ENCODE results near the gene NCBP2L.
A peak's percentile ranks its signal among the peaks of the same experiment; 100 is the strongest.

Gene NCBP2L

GRCh38 chrX:107818900-107819521, 41.5 kb downstream of the NCBP2L start:
- no peak for DNase-seq

- DNase-seq: no peak
Observed at GRCh38 chrX:107823042-107823441, 45.5 kb downstream of the NCBP2L start.

- DNase-seq: no peak
Observed at GRCh38 chrX:107823456-107823855, 45.9 kb downstream of the NCBP2L start.

GRCh38 chrX:107825698-107826237, 48.2 kb downstream of the NCBP2L start, which contains the start of gene MID2:
MID2 (plus strand) TSS chrX:107825866; CDS start chrX:107826427, 561 bp downstream.
- peak; percentile 65 for DNase-seq

GRCh38 chrX:107826238-107827029, 48.9 kb downstream of the NCBP2L start:
- peak; percentile 57 for DNase-seq

GRCh38 chrX:107827030-107827831, 49.7 kb downstream of the NCBP2L start:
- DNase-seq: no peak

GRCh38 chrX:107827852-107828251, 50.3 kb downstream of the NCBP2L start:
- no peak for DNase-seq

GRCh38 chrX:107829878-107830277, 52.3 kb downstream of the NCBP2L start:
- no peak for DNase-seq

GRCh38 chrX:107831071-107831730, 53.7 kb downstream of the NCBP2L start:
- no peak for DNase-seq

- DNase-seq: no peak
Observed at GRCh38 chrX:107834275-107835201, 57.0 kb downstream of the NCBP2L start.

- DNase-seq: no peak
Observed at GRCh38 chrX:107836958-107837357, 59.4 kb downstream of the NCBP2L start.

GRCh38 chrX:107840971-107841370, 63.4 kb downstream of the NCBP2L start:
- DNase-seq: no peak

GRCh38 chrX:107842715-107843400, 65.3 kb downstream of the NCBP2L start:
- no peak for DNase-seq
